ENCODE results near the gene WNT2B. TPM values are rescaled to one million over a fixed set of nuclear protein-coding genes. Genes with fewer than 3 reads are reported as not detected.

The WNT2B gene
- total and polyA plus RNA-seq, 9 of the 15 experiments (the other 6 are each of a cell fraction or from before 2014, with no cell fraction given), result 0.02 to 0.06 (median 0.04) TPM; not detected in 3

DNA sequence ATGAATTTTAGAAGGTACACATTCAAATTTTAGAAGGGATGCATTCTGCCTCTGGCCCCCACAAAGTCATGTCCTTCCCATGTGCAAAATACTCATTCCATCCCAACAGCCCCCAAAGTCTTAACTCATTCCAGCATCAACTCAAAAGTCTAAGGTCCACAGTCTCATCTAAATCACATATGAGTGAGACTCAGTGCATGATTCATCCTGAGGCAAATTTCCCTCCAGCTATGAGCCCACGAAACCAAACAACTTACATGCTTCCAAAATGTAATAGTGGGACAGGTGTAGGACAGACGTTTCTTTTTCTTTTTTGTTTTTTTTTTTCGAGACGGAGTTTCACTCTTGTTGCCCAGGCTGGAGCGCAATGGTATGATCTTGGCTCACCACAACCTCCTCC is 12.5 kb upstream of the WNT2B start:
- no peaks in the 10 kb centered on the region for H4K20me1 ChIP-seq (replicated peaks; ENCODE audit: control insufficient read depth, insufficient read depth, low read length)
- H3K9ac ChIP-seq (ENCODE audit: insufficient read depth in 1 of 2, low read depth in 2 of 2, low read length in 2 of 2), result no peak overlapping the region
- 3% methylated on average over 3 of the region's 5 CpGs for WGBS (ENCODE audit: insufficient coverage, low coverage, missing lambda C conversion rate)
- H3K27ac ChIP-seq (ENCODE audit: extremely low read depth, low read depth, low read length), result no peak overlapping the region
- H2AFZ ChIP-seq (ENCODE audit: low read depth, low read length), result no peak overlapping the region
- no peak for FAIRE-seq
- no peak for DNase-seq (ENCODE audit: extremely low read depth in 1 of 4, low spot score in 3 of 4)
- no peaks in the 10 kb centered on the region for H3K9me3 ChIP-seq (replicated peaks; ENCODE audit: control insufficient read depth, insufficient read depth, low read depth, low read length)
- in situ Hi-C loops (cut with MboI), result loop anchor here (5.0 kb wide), 1 partner anchor 121 kb away; the partner anchor contains the start of genes CAPZA1 and ST7L
- H3K4me3 ChIP-seq, result no peak overlapping the region
- POLR2A ChIA-PET, result interaction anchor here (0.6 to 0.9 kb wide), 2 partner anchors 11 to 201 kb away, joined by 3 read pairs; no protein-coding TSS in a partner anchor
- no peaks in the 10 kb centered on the region for H3K9me1 ChIP-seq (ENCODE audit: control insufficient read depth, insufficient read depth, low read length)
- TF ChIP-seq ZNF740 (CRISPR knock-in tag; IDR thresholded peaks at IDR 0.05), result no peak
- TF ChIP-seq ZNF740 (tag; IDR thresholded peaks at IDR 0.05), result no peak
- TF ChIP-seq, protein P1, sequence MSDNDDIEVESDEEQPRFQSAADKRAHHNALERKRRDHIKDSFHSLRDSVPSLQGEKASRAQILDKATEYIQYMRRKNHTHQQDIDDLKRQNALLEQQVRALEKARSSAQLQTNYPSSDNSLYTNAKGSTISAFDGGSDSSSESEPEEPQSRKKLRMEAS (CRISPR knock-in tag; IDR thresholded peaks at IDR 0.05), result no peak
- TF ChIP-seq NRF1 (conservative IDR thresholded peaks at IDR 0.05 in 1 of 2, IDR thresholded peaks at IDR 0.05 in 1 of 2), result no peak
- TF ChIP-seq SRF (CRISPR knock-in tag; IDR thresholded peaks at IDR 0.05), result no peak
- no peak for TF ChIP-seq MYC (IDR thresholded peaks at IDR 0.05; ENCODE audit: low read depth, low read length)
- TF ChIP-seq MYC (CRISPR knock-in tag; IDR thresholded peaks at IDR 0.05; ENCODE audit: borderline replicate concordance, low read depth), result no peak
- TF ChIP-seq DMBX1 (CRISPR knock-in tag; IDR thresholded peaks at IDR 0.05; ENCODE audit: borderline replicate concordance), result no peak
- no peak for TF ChIP-seq GTF2B (IDR thresholded peaks at IDR 0.05; ENCODE audit: extremely low read depth, insufficient read length)
- TF ChIP-seq GABPB2 (CRISPR knock-in tag; conservative IDR thresholded peaks at IDR 0.05), result no peak
- TF ChIP-seq ZFP1 (CRISPR knock-in tag; IDR thresholded peaks at IDR 0.05), result no peak
- TF ChIP-seq NBN (IDR thresholded peaks at IDR 0.05; ENCODE audit: low read depth), result no peak
- no peak for TF ChIP-seq DPF2 (IDR thresholded peaks at IDR 0.05)
- no peak for TF ChIP-seq ZNF512 (tag; IDR thresholded peaks at IDR 0.05)
- no peak for TF ChIP-seq EP400 (IDR thresholded peaks at IDR 0.05)
- no peak for TF ChIP-seq ARHGAP35 (IDR thresholded peaks at IDR 0.05; ENCODE audit: partially characterized antibody)
- H3K27me3 ChIP-seq (ENCODE audit: control insufficient read depth in 2 of 2, insufficient read depth in 2 of 2, low read length in 2 of 2), result peaks cover 26 to 49% of the 10 kb centered on the region in 2 experiments
- H3K36me3 ChIP-seq (ENCODE audit: control insufficient read depth, insufficient read depth, low read length), result no peaks in the 10 kb centered on the region
- CTCF ChIA-PET (ENCODE audit: low intra/inter-chr PET ratio), result no interaction called here
- H3K4me2 ChIP-seq (ENCODE audit: insufficient read depth, low read length), result no peak overlapping the region
- no peaks in the 10 kb centered on the region for H3K79me2 ChIP-seq (ENCODE audit: control insufficient read depth, insufficient read depth, low read length)
- ATAC-seq, result no peak
- H3K4me1 ChIP-seq (replicated peaks in 1 of 2; ENCODE audit: control insufficient read depth in 2 of 2, insufficient read depth in 2 of 2, low read length in 2 of 2), result no peaks in the 10 kb centered on the region
- intact Hi-C loops (cut with micrococcal nuclease), result no loop called here
- no TSS peak for BruUV-seq (replicated peaks)

Data from K562 (cell line).